A549 (cell line): ENCODE results near the gene ABHD8. TPM values are rescaled to one million over a fixed set of nuclear protein-coding genes. Genes with fewer than 3 reads are reported as not detected.

ENCODE experiments used
- ATAC-seq, 2 experiments: fragments of 200-7000 bp in 1 of 2; fragments of >200 bp in 1 of 2; cut with Nextera tagmentation in 1 of 2; cut with Tn5 transposase in 1 of 2; 3 replicates each; pipeline versions ENCODE4 v1.8.0 to v1.9.1; 2018 to 2020; ENCODE audit warnings: mild to moderate bottlenecking in 1 of 2, moderate library complexity in 1 of 2
- CTCF ChIA-PET: fragments of 300-600 bp; sonication (Branson Sonifier 250); formaldehyde crosslinking; extraction: SDS; loops from one replicate; lab custom pipeline; 2021; ENCODE audit warnings: antibody characterized with exemption, inconsistent platforms; lab: Yijun Ruan, JAX
- POLR2A ChIA-PET: fragments of 350-600 bp; formaldehyde crosslinking; extraction: SDS; loops from one replicate; lab custom pipeline; 2021; ENCODE audit warnings: antibody characterized with exemption, inconsistent platforms; lab: Yijun Ruan, JAX
- DNase-seq, 2 experiments: peaks; one replicate each; pipeline versions ENCODE4 v3.0.0 to v3.0.0-alpha.2; 2011 to 2016; ENCODE audit warnings: low read depth in 1 of 2, low spot score in 1 of 2
- FAIRE-seq: peaks from 2 replicates; lab custom pipeline; 2011; peaks lifted over from hg19 to GRCh38; lab: Jason Lieb, UNC
- H3K27ac ChIP-seq, 2 experiments: fragments of >200 bp; sonication (Bioruptor Twin); formaldehyde crosslinking; 3 replicates each; pipeline ENCODE4 v1.5.1; 2016 to 2017
- H3K4me1 ChIP-seq: fragments of >200 bp; sonication (Bioruptor Twin); formaldehyde crosslinking; 3 replicates; pipeline ENCODE4 v1.6.1; 2016
- H3K4me2 ChIP-seq: fragments of >200 bp; sonication (Bioruptor Twin); formaldehyde crosslinking; 3 replicates; pipeline ENCODE4 v1.6.1; 2016
- H3K4me3 ChIP-seq: fragments of >200 bp; sonication (Bioruptor Twin); formaldehyde crosslinking; 3 replicates; pipeline ENCODE4 v1.5.1; 2016
- H3K9me3 ChIP-seq: fragments of >200 bp; sonication (Bioruptor Twin); formaldehyde crosslinking; 3 replicates; pipeline ENCODE4 v1.6.1; 2016
- ATOH8 ChIP-seq: fragments of 250-450 bp; sonication (Bioruptor Pico); IDR thresholded peaks from 2 replicates; pipeline ENCODE4 v1.5.0; 2020; ENCODE audit warnings: low read depth, mild to moderate bottlenecking, moderate library complexity
- CEBPB ChIP-seq, 2 experiments: fragments of >200 bp in 1 of 2; sonication (Bioruptor Twin) in 1 of 2; formaldehyde crosslinking in 1 of 2; IDR thresholded peaks; 2 replicates each; pipeline ENCODE4 v1.6.1; 2012 to 2016
- CTCF ChIP-seq: fragments of >200 bp; sonication (Bioruptor Twin); formaldehyde crosslinking; IDR thresholded peaks from 3 replicates; pipeline ENCODE4 v1.5.1; 2016
- HDAC2 ChIP-seq: fragments of 200-600 bp; sonication (generic); IDR thresholded peaks from 2 replicates; pipeline ENCODE4 v1.6.1; 2016
- HEYL ChIP-seq: fragments of 250-450 bp; sonication (Bioruptor Pico); IDR thresholded peaks from 2 replicates; pipeline ENCODE4 v1.8.0; 2021; ENCODE audit warnings: mild to moderate bottlenecking, moderate library complexity
- JUNB ChIP-seq: fragments of >200 bp; sonication (Bioruptor Twin); formaldehyde crosslinking; IDR thresholded peaks from 2 replicates; pipeline ENCODE4 v1.6.1; 2016
- KDM5A ChIP-seq: fragments of 200-600 bp; sonication (generic); IDR thresholded peaks from 2 replicates; pipeline ENCODE4 v1.6.1; 2016; ENCODE audit warnings: antibody characterized with exemption, mild to moderate bottlenecking
- MAFK ChIP-seq: fragments of 450-650 bp; IDR thresholded peaks from 2 replicates; pipeline ENCODE4 v1.6.1; 2014; ENCODE audit not compliant: partially characterized antibody
- NPAS2 ChIP-seq: fragments of 250-450 bp; sonication (Bioruptor Pico); IDR thresholded peaks from 2 replicates; pipeline ENCODE4 v1.8.0; 2022; ENCODE audit warnings: mild to moderate bottlenecking, moderate library complexity, borderline replicate concordance
- PHF8 ChIP-seq: fragments of 200-600 bp; sonication (generic); IDR thresholded peaks from 2 replicates; pipeline ENCODE4 v1.6.1; 2016; ENCODE audit warnings: low read depth, mild to moderate bottlenecking, antibody characterized with exemption, moderate library complexity, borderline replicate concordance
- REST ChIP-seq: fragments of 200-600 bp; sonication (generic); IDR thresholded peaks from 2 replicates; pipeline ENCODE4 v1.6.1; 2016; ENCODE audit warnings: antibody characterized with exemption, mild to moderate bottlenecking, moderate library complexity
- RFX5 ChIP-seq: fragments of 450-650 bp; IDR thresholded peaks from 2 replicates; pipeline ENCODE4 v1.7.1; 2014; ENCODE audit warnings: antibody characterized with exemption, mild to moderate bottlenecking, moderate library complexity
- TFCP2L1 ChIP-seq: fragments of 250-450 bp; sonication (Bioruptor Pico); IDR thresholded peaks from 2 replicates; pipeline ENCODE4 v1.5.0; 2021; ENCODE audit warnings: mild to moderate bottlenecking
- ZC3H11A ChIP-seq: fragments of 450-650 bp; IDR thresholded peaks from 2 replicates; pipeline ENCODE4 v1.6.1; 2014; ENCODE audit warnings: antibody characterized with exemption, mild to moderate bottlenecking
- ZNF302 ChIP-seq: fragments of 250-450 bp; sonication (Bioruptor Pico); IDR thresholded peaks from 2 replicates; pipeline ENCODE4 v1.9.0; 2021; ENCODE audit warnings: inconsistent platforms, mild to moderate bottlenecking, moderate library complexity
- ZSCAN20 ChIP-seq: fragments of 250-450 bp; sonication (Bioruptor Pico); IDR thresholded peaks from 2 replicates; pipeline ENCODE4 v1.8.0; 2022; ENCODE audit warnings: mild to moderate bottlenecking, moderate library complexity
- WGBS: methylation state at CpG from one replicate; pipeline ENCODE4 v1.1.6; 2017; ENCODE audit errors: missing lambda C conversion rate; 5-methylcytosine and 5-hydroxymethylcytosine counted together
- polyA plus RNA-seq, 4 experiments: library from polyadenylated mRNA; depleted of rRNA in 3 of 4; stranded (reverse); fragments of >200 nt; fragmentation: RNase III in 1 of 4; extraction: RNeasy Plus Mini Kit Qiagen cat#74134 plus additional on column Dnase treatment in 1 of 4; gene quantifications; 2 replicates in 3 of 4; 3 replicates in 1 of 4; pipeline ENCODE4 v1.2.3, GENCODE V29; 2011 to 2017
- TF ChIP-seq, protein P1 (sequence below): fragments of 250-450 bp; sonication (Bioruptor Pico); IDR thresholded peaks from 2 replicates; pipeline ENCODE4 v1.5.0; 2021; ENCODE audit warnings: mild to moderate bottlenecking, moderate library complexity, borderline replicate concordance

ABHD8 gene
- polyA plus RNA-seq, 2 of the 4 experiments (the other 2 are of a cell fraction) = 2.3 to 4.2 TPM

DNA sequence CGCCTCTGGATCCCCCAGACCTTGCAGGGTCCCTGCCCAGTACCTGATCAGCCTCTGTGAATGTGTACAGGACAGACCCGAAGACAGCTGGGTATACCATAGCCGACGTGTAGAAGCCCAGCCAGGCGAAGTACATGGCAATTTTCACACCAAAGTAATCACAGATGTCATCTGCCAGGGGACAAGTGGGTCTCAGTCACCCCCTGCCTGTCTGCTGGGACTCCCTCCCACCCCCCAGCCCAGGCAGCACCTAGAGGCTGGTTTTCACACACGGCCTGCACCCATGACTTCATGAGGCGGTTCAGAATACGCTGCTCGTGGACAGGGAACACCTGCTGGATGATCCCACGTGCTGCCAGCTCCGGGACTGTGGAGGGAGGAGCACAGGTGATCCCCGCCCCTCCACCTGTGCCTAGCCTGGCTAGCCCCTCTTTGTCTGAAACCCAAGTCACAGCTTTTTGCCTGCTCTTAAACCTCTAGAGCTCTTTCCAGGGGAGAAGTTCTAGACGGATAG, 27.9 kb upstream of the ABHD8 start:
- Histone ChIP-seq H3K4me1 (peaks cover 13% of the 10 kb centered on the region), H3K9me3 (no peaks in the 10 kb centered on the region), H3K4me2 (no peak overlapping the region), H3K27ac (no peak overlapping the region), H3K4me3 (no peak overlapping the region)
- DNase-seq = no peak
- no peak for FAIRE-seq
- WGBS = 83% methylated on average over 10 of the region's 13 CpGs
- TF ChIP-seq REST = no peak
- no peak for TF ChIP-seq HDAC2
- no peak for TF ChIP-seq TFCP2L1 (CRISPR knock-in tag)
- TF ChIP-seq CTCF = no peak
- no peak for ATAC-seq
- ChIA-PET POLR2A (no interaction called here), CTCF (interaction anchor here (1.6 kb wide), 1 partner anchor 26 kb away, joined by 3 read pairs; the partner anchor contains the start of gene MRPL34)

DNA sequence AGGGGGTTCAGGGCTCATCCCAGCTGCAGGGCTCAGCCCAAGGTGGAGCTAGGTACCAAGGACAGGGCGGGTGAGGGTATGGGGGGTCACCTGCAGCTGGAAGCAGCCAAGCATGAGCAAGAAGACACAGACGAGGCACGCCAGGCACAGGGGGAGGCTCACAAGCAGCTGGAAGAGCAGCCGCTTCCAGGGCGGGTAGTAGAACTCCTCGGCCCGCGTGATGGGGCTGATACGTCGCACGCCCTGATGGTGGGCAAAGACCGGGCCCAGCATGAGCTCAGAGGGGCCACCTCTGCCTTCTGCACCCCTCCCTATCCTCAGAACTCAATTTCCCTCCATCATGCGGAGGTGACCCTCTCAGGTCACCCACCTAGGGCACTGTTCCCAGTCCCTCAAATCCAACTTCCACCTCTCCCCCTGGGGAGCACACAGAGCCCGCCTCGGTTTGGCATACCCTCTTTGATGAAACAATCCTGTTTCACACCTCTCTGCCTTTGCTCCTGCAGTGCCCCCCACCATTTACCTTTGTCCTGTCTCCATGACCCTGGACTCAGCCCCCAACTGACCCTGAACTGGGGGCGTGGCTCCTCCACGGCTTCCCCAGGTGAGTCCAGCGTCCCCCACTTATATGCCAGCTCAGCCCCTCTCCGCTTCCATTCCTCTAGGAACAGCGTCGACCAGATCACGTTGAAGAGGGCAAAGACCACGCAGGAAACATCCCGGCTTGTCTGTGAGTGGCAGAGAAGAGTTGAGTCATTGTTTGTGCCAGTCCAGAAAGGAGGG, 27.2 kb upstream of the ABHD8 start:
- 90% methylated on average over 19 of the region's 24 CpGs for WGBS
- H3K4me2 ChIP-seq = no peak overlapping the region
- H3K4me3 ChIP-seq = no peak overlapping the region
- ATAC-seq = no peak
- no peak for FAIRE-seq
- TF ChIP-seq ZC3H11A = no peak
- no peak for TF ChIP-seq HEYL (CRISPR knock-in tag)
- no peak for TF ChIP-seq REST
- TF ChIP-seq ATOH8 (CRISPR knock-in tag) = no peak
- no peak for TF ChIP-seq PHF8
- no peak for TF ChIP-seq CTCF
- no peak for TF ChIP-seq KDM5A
- TF ChIP-seq JUNB = no peak
- TF ChIP-seq, protein P1, sequence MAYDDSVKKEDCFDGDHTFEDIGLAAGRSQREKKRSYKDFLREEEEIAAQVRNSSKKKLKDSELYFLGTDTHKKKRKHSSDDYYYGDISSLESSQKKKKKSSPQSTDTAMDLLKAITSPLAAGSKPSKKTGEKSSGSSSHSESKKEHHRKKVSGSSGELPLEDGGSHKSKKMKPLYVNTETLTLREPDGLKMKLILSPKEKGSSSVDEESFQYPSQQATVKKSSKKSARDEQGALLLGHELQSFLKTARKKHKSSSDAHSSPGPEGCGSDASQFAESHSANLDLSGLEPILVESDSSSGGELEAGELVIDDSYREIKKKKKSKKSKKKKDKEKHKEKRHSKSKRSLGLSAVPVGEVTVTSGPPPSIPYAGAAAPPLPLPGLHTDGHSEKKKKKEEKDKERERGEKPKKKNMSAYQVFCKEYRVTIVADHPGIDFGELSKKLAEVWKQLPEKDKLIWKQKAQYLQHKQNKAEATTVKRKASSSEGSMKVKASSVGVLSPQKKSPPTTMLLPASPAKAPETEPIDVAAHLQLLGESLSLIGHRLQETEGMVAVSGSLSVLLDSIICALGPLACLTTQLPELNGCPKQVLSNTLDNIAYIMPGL (CRISPR knock-in tag) = no peak
- no peak for TF ChIP-seq MAFK
- TF ChIP-seq ZSCAN20 = no peak
- no peak for TF ChIP-seq CEBPB (IDR thresholded peaks at IDR 0.05)
- no peak for TF ChIP-seq RFX5
- TF ChIP-seq ZNF302 (CRISPR knock-in tag) = no peak
- no peak for TF ChIP-seq NPAS2
- TF ChIP-seq, all 56 proteins: peak for 0
- peaks cover 8% of the 10 kb centered on the region for H3K4me1 ChIP-seq
- no peak overlapping the region for H3K27ac ChIP-seq
- CTCF ChIA-PET = interaction anchor here (0.8 kb wide), 1 partner anchor 25 kb away, joined by 3 read pairs; the partner anchor contains the start of gene MRPL34
- POLR2A ChIA-PET = no interaction called here
- DNase-seq = no peak
- H3K9me3 ChIP-seq = no peaks in the 10 kb centered on the region
